HG03135 (cell line): ENCODE results near the gene TIMM23B.
"Not testable (repeated sequence)": the region's sequence is repeated elsewhere in the genome, so short reads cannot be mapped to it uniquely, and the experiment has no call there.

Experiments used
- ATAC-seq: cut with Tn5 transposase; IDR thresholded peaks from one replicate; pipeline ENCODE4 v1.9.1; 2021; ENCODE audit warnings: mild to moderate bottlenecking, moderate library complexity; ENCODE audit not compliant: unreplicated experiment

The TIMM23B gene

GRCh38 chr10:49972094-49972493 lies 30.2 kb downstream of the TIMM23B start:
- not testable (repeated sequence) for ATAC-seq

GRCh38 chr10:49977756-49978155 lies 35.9 kb downstream of the TIMM23B start:
- ATAC-seq = not testable (repeated sequence)

DNA sequence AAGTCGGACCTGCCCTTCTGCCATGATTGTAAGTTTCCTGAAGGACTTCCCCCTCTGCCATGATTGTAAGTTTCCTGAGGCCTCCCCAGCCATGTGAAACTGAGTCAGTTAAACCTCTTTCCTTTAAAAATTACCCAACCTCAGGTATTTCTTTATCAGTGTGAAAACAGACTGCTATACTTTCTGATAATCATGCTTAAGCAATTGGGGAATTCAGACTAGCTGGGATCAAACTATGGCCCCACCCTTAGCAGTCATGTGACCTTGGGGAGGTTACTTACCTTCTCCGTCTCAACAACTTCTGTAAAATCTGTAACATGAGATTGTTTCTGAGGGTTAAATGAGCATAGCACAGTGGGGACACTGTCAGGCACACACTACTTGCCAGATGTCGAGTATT lies 45.4 kb downstream of the TIMM23B start:
- ATAC-seq = not testable (repeated sequence)

DNA sequence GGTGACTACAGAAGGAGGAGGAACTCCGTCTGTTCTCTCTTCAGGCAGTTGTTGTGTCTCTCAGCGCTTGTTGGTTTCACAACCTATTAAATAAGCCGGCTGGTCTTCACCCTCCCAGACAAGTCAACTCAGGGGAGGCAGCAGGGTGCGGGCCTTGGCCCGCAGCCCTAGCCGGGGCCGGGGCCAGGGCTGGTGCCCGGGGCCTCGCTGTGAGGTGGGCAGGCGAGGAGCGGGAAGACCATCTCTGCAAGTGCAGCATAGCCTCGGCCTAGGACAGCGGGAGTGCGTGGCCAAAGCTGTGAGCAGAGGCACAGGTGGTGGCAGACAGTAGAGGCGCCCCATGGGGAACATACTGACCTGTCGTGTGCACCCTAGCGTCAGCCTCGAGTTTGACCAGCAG lies 46.5 kb downstream of the TIMM23B start, which contains the start of gene AGAP6:
AGAP6 (plus strand) TSS at position 31 of the 400 bp plus-strand sequence; CDS start at position 341, 310 bp downstream.
- not testable (repeated sequence) for ATAC-seq

GRCh38 chr10:49995321-49995720 lies 53.5 kb downstream of the TIMM23B start:
- ATAC-seq = not testable (repeated sequence)

GRCh38 chr10:50014024-50014423 lies 72.2 kb downstream of the TIMM23B start:
- not testable (repeated sequence) for ATAC-seq

GRCh38 chr10:50015596-50016220 lies 73.9 kb downstream of the TIMM23B start:
- not testable (repeated sequence) for ATAC-seq

DNA sequence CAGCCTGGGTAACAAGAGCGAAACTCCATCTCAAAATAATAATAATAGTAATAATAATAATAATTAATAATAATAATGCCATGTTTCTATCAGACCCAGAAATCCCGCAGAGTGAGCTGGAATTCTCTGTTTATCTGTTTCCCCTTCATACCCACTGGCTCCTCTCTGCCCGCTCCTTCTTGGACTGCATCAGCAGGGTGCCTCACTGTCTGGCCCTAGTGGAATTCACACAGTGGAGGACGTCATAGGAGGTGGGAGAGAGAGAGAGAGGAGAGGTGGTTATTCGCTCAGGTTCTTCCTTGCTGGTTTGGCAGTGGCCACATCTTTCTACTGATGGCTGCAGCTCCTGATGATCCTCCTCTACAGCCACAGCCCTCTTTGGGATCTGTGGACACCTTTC lies 75.1 kb downstream of the TIMM23B start:
- ATAC-seq = not testable (repeated sequence)

DNA sequence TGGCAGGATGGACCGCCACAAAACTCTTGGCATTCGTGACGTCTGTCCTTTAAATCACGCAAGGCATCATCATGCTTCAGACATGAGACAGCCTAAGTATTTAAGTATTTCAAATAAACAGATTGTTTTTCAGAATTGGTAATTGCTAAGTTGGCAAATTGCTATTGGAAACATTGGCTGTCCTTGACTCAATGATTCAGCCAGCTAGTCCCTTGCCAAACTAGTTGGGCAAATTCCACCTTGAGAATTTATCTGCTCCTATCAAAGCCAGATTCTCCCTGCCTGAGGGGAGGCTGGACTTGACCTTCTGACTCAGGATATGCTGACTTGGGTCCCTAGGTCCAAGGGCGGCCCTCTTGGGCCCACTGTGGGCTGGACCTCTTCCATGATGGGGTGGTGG lies 75.8 kb downstream of the TIMM23B start:
- not testable (repeated sequence) for ATAC-seq

- not testable (repeated sequence) for ATAC-seq
Observed at GRCh38 chr10:50019279-50019678, 77.4 kb downstream of the TIMM23B start.

GRCh38 chr10:50020451-50021024 lies 78.7 kb downstream of the TIMM23B start:
- ATAC-seq = not testable (repeated sequence)

- no peak for ATAC-seq
Observed at GRCh38 chr10:50021646-50022045, 79.8 kb downstream of the TIMM23B start.
